GM12864 (cell line): Measurements from ENCODE around the gene KLRC3.
"Not testable (repeated sequence)": the region's sequence is repeated elsewhere in the genome, so short reads cannot be mapped to it uniquely, and the experiment has no call there.

Source experiments
- DNase-seq: peaks from one replicate; pipeline ENCODE4 v3.0.0-alpha.2; 2011; ENCODE audit warnings: low read depth
- H3K4me3 ChIP-seq: 2 replicates; pipeline ENCODE4 v1.5.1; 2011; ENCODE audit warnings: mild to moderate bottlenecking, low read depth, low read length, control low read depth
- CTCF ChIP-seq: IDR thresholded peaks from 2 replicates; pipeline ENCODE4 v1.5.1; 2011; ENCODE audit warnings: low read depth, mild to moderate bottlenecking, moderate library complexity, low read length, control low read depth, inconsistent platforms; ENCODE audit errors: missing control alignments

Gene KLRC3

GRCh38 chr12:10393291-10393690 is 27.1 kb downstream of the KLRC3 start:
- no peak for TF ChIP-seq CTCF
- no peak overlapping the region for H3K4me3 ChIP-seq
- no peak for DNase-seq

- H3K4me3 ChIP-seq, result no peak overlapping the region
- TF ChIP-seq CTCF, result no peak
- DNase-seq, result no peak
Observed at GRCh38 chr12:10392394-10392930, 27.9 kb downstream of the KLRC3 start.

GRCh38 chr12:10390991-10391390 is 29.4 kb downstream of the KLRC3 start:
- DNase-seq, H3K4me3 ChIP-seq: not testable (repeated sequence)

GRCh38 chr12:10389904-10390303 is 30.5 kb downstream of the KLRC3 start, which contains the start of gene KLRK1:
Gene KLRK1, minus strand, starts transcription at chr12:10390041. Its CDS starts 1,231 bp downstream, at chr12:10388810.
- no peak within 1 kb of the TSS for H3K4me3 ChIP-seq
- no peak for DNase-seq
- no peak for TF ChIP-seq CTCF

- H3K4me3 ChIP-seq, result no peak overlapping the region
- no peak for DNase-seq
- no peak for TF ChIP-seq CTCF
Observed at GRCh38 chr12:10388624-10389413, 31.6 kb downstream of the KLRC3 start.

GRCh38 chr12:10387498-10387897 is 32.9 kb downstream of the KLRC3 start:
- H3K4me3 ChIP-seq, DNase-seq: not testable (repeated sequence)

- H3K4me3 ChIP-seq, result no peak overlapping the region
- no peak for TF ChIP-seq CTCF
- no peak for DNase-seq
Observed at GRCh38 chr12:10386857-10387256, 33.5 kb downstream of the KLRC3 start.

GRCh38 chr12:10385166-10385613 is 35.2 kb downstream of the KLRC3 start:
- H3K4me3 ChIP-seq, result no peak overlapping the region
- no peak for DNase-seq
- no peak for TF ChIP-seq CTCF
